ENCODE measurements around the gene SCLY.
"Not testable (repeated sequence)": the region's sequence is repeated elsewhere in the genome, so short reads cannot be mapped to it uniquely, and the experiment has no call there.

Gene SCLY

DNA sequence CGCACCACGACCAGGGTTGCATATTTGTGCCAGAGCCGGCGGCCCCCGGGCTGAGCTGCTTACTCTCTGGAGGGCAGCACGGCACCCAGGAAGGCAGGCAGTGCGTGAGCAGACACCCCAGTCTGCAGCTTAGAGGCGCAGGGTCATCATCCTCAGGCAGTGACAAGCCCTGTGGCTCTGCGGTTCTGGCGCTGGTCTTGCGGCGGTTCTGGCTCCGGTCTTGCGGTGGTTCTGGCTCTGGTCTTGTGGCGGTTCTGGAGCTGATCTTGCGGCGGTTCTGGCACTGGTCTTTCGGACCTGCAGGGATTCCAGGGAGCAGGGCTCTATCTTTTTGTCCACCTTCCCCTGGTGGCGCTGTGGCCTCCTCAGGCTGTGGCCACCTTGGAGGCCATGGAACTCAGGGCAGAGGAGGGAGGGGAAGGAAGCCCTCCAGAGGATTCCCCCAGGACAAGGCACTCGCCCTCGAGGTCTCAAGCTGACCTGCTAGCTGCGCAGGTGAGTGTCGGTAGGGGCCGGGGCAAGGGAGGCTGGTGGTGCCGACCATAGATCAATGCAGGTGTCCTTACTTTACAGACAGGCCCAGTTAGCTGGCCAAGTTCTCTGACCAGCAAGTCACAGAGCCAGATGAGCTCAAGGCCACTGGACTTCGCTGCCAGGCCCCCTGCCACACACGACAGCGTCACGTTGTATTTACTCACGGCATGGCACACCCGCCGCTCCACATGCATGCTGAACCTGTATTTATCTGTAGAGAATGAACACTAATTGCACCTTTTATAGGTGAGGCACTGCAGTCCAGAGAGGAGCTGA lies 54.3 kb downstream of the SCLY start:
- FAIRE-seq, result no peak

- not testable (repeated sequence) for FAIRE-seq
Measured at GRCh38 chr2:238115709-238116108, 54.9 kb downstream of the SCLY start.

DNA sequence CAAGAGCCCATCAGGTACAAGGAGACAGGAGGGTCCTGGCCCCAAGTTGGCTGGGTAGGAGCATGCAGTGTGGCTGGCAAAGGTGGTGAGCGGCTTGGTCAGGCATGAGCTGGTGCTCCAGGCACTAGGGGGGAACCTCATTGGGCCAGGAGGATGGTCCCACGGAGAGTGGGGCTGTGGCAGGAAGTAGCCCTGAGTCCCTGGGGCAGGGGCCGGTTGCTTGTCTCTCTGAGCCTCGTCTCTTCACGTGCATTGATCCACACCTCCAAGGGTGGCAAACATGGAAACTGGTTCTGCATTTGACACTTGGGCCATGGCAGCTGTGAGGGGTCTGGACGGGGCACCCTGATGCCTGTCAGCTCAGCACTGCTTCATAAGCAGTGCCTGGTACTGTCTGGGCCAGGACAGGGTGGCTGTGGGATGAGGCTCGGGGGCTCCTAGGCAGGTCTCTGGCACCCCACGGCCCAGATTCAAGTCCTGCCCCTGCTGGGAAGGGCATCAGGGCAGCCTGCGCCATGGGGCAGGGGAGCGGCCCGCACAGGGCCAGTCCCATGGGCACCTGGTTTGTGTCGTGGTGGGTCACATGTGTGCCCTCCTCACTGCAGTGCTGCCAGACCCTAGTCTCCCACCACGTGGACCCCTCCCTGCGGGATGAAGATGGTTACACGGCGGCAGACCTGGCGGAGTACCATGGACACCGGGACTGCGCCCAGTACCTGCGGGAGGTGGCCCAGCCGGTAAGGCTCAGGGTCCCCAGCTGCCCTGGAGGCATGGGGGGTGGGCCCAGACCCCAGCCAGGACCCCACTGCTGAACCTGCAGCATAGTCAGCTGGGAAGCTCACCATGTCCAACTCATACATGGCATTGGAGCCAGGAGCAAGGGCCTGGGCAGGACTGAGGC lies 55.7 kb downstream of the SCLY start:
- FAIRE-seq, result no peak

- no peak for FAIRE-seq
Measured at GRCh38 chr2:238117199-238118154, 56.7 kb downstream of the SCLY start.

DNA sequence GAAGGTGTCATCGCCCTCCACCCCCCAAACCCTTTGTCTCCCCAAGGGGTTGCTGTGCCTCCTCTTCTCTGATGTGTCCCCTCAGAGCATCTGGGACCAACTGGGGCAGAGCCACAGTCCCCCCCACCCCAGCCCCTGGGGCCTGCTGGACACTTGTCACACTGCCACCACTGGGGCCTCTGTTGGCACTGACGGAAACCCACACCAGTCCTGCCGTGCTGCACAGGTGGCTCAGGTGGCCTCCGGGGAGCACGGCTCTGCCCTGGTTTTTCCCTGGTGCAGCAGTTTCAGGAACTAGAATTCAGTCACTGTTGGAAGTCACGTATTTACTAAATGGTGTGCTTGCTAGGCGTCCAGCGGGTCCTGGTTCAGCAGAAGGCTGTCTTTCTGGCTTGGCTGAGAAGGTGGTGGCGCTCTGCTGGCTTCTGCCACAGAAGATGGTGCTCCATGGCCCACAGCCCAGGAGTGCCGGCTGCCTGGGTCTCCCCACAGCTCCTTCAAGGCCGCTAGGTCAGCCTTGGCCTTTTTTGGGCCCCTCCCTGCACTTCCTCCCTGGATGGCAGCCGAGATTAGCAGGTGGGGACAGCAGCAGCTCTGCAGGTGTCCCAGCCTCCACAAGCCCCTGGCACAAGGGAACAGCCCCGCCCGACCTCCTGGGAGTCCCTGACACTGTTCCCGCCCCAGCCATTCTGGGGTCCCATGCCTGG lies 59.1 kb downstream of the SCLY start:
- no peak for FAIRE-seq

DNA sequence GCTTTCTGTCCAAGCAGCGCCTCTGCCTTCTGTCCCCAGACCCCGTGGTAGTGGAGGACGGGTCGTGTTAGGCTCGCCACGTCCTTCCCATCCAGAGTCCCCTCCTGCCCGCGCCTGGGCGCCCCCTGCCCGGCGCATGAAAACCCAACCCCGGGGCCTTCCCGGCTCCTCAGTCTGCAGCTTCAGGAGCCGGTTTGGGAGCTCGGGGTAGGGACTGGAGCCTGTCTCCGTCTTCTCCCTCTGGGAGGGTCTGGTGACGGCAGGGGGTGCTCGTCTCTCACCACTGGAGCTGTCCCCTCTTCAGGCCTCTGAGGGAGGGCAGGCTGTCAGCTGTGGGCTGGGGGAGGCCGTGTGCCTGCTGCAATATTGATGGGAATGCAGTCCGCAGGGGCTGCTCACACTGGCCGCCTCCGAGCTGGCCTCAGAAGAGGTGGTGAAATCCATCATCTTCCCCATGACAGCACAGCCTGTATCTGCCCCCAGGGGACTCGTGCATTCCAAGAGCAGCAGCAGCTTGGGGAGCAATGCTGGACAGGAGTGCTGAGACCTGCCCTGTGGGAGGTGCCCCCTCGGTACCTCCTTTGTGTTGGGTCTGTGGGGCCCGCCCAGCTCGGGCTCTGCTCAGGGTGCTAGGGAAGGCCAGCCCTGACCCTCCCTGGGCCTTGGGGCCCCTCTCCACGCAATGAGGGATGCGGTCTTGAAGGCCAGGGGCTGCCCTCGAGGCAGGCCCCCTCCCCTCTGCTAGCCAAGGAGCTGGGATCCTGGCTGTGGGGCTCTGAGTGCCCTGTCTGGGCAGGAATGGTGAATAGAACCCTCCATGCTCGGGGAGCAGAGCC lies 59.9 kb downstream of the SCLY start:
- FAIRE-seq, result no peak

DNA sequence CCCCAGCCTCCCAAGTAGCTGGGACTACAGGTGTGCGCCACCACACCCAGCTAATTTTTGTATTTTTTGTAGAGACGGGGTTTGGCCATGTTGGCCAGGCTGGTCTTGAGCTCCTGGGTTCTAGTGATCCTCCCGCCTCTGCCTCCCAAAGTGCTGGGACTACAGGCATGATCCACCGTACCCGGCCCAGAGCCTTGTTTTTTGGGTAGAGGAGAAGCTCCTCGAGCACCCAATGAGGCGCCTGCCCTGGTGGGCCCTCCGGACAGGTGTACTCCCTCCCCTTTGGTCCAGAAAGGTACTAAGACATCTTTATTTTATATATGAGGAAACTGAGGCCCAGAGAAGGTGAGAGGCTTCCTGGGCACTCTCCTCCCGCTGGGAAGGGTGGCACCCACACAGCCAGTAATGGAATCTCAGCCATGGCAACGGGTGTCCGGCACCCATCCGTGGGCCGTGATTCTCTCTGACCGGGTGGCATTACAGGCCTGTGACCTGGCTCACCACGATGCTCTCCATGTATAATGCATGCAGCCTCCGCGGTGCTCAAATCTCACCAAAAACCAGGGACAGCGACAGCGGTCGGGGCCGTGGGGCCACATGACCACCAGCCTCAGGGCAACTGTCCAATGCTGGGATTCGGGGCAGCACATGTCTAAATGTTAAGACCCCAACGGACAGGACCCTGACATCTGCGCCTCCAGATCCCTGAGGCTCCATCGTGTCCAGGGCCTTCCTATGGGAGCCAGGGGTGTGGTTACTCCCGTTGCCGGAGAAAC lies 60.9 kb downstream of the SCLY start:
- no peak for FAIRE-seq

DNA sequence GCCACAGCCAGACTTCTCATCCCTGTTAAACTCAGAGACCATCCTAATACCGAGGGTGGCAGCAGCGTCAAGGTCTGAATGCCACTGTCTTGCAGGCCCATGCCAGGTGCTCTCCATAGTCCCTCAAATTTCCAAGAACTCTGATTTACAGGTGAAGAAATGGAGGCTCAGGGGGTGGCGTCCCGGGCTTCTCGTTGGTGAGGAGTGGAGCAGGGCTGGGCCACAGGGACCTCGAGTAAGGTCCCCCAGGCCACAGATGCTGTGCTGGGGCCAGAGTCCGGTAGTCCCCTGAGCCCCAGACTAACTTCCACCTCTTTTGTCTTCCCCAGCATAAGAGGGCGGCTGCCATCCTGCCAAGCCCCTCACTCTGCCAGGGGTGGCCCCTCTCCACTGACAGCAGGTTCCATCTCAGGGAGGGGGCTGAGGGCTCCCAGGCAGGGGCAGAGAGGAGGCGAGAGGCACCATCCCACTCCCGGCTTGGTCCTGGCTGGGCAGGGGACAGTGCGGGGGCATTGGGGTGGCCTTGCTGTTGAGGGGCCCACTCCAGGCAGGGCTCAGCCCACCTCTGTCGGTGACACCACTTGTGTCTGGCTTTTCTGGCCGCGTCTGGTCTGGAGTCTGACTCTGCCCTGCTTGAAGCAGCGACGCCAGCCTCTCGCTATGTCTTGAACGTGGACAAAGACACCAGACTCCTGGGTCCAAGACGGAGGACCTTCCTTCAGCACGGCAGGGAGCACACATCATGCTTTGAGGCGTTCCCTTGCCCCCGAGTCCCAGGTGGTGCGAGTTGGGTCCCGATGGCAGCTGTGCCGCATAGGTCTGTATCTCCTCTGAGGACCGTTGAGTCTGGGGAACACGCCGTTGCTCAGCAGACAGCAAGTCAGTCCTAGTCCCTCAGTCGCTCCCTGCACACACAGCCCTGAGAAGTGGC lies 61.8 kb downstream of the SCLY start:
- FAIRE-seq, result no peak

GRCh38 chr2:238123218-238123971 lies 62.6 kb downstream of the SCLY start:
- FAIRE-seq, result no peak

GRCh38 chr2:238123991-238124470 lies 63.2 kb downstream of the SCLY start:
- no peak for FAIRE-seq

DNA sequence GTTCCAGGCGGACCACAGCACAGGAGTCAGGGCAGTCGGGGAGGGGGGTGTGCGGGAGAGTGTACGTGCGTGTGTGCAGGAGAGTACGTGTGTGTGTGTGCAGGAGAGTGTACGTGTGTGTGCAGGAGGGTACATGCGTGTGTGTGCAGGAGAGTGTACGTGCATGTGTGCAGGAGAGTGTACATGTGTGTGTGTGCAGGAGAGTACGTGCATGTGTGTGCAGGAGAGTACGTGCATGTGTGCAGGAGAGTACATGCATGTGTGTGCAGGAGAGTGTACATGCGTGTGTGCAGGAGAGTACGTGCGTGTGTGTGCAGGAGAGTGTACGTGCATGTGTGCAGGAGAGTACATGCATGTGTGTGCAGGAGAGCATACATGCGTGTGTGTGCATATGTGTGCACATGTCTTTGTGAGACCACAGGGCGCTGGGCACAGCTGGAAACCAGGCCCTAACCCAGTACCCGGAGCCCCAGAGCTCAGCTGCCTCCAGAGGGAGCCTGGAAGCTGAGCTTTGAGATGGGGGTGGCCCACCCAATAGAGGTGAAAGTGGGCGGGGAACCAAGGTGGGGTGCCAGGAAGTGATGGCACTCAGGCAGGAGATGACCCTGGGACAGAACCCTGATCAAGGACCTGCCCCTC lies 63.8 kb downstream of the SCLY start:
- FAIRE-seq, result no peak

DNA sequence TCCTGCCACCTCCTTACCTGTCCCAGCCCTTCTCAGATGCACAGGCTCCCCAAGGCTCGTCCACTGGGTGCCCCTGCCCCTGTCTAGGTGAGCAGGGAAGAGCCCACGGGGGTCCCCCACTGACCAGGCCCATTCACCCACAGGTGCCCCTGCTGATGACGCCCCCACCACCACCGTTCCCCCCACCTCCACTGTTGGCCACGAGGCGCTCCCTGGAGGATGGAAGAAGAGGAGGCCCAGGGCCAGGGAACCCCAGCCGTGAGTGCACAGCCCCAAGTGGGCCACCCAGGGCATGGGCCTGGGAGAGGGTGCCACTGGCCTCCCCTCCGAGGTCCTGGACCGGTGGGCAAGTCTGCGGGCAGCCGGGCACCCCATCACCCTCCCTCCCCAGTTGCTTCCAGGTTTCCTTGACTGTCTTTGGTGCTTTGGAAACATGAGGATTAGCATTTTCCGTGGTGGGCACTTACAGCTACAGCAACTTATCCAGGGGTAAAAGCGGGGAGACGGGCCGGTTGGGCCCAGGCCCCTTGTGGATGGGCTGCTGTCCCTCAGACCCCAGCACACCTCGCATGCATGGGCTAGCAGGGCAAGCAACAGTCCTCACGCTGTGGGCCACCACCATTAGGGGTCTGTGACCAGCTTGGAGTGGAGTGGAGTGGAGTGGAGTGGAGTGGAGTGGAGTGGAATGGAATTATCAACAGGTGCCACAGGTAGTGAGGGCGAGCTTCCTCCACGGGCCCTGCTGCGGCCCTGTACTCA lies 64.5 kb downstream of the SCLY start:
- no peak for FAIRE-seq

GRCh38 chr2:238126338-238126737 lies 65.5 kb downstream of the SCLY start:
- FAIRE-seq, result no peak

DNA sequence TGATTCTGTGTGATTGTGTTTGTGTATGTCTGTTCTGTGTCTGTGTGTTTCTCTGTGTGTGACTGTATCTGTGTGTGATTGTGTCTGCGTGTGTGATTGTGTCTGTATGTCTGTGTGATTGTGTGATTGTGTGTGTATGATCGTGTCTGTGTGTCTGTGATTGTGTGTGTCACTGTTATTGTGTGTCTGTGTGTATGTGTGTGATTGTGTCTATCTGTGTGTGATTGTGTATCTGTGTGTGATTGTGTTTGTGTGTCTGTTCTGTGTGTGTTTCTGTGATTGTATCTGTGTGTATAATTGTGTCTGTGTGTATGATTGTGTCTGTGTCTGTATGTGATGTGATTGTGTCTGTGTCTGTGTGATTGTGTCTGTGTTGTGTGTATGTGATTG lies 66.0 kb downstream of the SCLY start:
- no peak for FAIRE-seq

DNA sequence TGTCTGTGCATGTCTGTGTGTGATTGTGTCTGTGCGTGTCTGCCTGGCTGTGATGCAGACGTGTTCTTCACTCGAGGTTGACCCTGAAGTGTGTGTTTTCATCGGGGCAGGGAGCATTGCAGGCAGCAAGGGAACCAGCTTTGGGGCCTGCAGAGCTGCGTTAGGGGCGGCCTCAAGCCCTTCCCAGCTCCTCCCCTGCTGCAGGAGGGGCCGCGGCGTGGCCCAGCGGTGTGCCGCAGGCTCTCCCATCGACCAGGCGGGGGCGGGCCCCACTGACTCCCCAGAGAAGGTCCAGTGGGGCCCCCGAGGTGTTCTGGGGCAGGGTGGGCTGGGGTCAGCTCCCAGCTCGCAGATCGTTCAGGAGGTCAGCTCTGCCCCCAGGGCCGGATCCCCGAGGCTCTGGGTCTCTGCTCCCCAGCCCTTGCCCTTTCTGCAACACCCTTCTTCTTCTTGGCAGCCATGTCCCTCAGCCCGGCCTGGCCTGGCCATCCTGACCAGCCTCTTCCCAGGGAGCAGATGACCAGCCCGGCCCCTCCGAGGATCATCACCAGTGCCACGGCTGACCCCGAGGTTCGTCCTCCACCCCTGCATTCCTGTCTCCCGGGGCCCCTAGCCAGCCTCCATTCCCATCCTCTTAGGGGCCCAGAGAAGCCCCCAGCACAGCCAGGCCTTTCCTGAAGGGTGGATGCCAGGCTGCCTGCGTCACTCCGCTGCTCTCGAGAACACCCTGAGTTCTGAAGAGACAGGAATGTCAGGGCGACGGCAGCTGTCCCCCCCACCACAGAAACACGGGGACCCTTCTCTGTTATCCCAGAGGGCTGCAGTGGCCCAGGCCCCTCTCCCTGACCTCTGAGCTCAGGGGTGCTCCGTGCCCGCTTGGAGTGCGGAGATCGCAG lies 66.6 kb downstream of the SCLY start:
- FAIRE-seq, result no peak

GRCh38 chr2:238128061-238128440 lies 67.2 kb downstream of the SCLY start:
- no peak for FAIRE-seq

Data from islet of Langerhans (tissue), 1 donor.